Neural progenitor cell (in vitro differentiated cells): ENCODE measurements around the gene TFCP2.

Source experiments
- EZH2 ChIP-seq: fragments of 200-600 bp; sonication (generic); IDR thresholded peaks from 2 replicates; pipeline ENCODE4 v1.6.1; 2017; ENCODE audit warnings: antibody characterized with exemption, mild to moderate bottlenecking, moderate library complexity
- EZH2phosphoT487 ChIP-seq: fragments of 200-600 bp; sonication (generic); IDR thresholded peaks from 2 replicates; pipeline ENCODE4 v1.6.1; 2017; ENCODE audit warnings: antibody characterized with exemption
- TF ChIP-seq, protein P1 (sequence below): fragments of 200-600 bp; sonication (generic); IDR thresholded peaks from 2 replicates; pipeline ENCODE4 v1.5.1; 2017; ENCODE audit warnings: antibody characterized with exemption, mild to moderate bottlenecking

DNA sequence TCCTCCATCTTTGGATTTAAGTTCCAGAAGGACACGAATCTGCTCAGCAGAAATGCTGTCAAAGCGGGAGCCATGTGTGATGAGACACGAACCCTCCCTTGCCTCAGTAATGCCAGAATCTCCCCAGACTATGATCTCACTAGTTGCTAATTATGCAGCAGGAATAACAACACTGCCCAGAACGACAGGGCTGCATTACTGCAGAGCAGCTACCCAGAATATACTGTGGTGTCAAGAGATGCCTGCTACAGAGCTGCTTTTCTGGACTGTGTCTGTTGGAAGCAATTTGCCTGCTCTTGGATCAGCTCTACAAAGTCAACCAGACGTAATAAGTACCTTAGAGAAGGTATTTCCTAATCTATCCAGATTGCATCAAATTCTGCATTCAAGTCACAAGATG lies 95.0 kb downstream of the TFCP2 start:
- TF ChIP-seq, protein P1, sequence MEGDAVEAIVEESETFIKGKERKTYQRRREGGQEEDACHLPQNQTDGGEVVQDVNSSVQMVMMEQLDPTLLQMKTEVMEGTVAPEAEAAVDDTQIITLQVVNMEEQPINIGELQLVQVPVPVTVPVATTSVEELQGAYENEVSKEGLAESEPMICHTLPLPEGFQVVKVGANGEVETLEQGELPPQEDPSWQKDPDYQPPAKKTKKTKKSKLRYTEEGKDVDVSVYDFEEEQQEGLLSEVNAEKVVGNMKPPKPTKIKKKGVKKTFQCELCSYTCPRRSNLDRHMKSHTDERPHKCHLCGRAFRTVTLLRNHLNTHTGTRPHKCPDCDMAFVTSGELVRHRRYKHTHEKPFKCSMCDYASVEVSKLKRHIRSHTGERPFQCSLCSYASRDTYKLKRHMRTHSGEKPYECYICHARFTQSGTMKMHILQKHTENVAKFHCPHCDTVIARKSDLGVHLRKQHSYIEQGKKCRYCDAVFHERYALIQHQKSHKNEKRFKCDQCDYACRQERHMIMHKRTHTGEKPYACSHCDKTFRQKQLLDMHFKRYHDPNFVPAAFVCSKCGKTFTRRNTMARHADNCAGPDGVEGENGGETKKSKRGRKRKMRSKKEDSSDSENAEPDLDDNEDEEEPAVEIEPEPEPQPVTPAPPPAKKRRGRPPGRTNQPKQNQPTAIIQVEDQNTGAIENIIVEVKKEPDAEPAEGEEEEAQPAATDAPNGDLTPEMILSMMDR: no peak
- no peak for TF ChIP-seq EZH2phosphoT487
- TF ChIP-seq EZH2: no peak
